ENCODE measurements around the gene CCDC87.

CCDC87 gene

GRCh38 chr11:66579017-66579606 is 13.8 kb downstream of the CCDC87 start:
- DNase-seq (ENCODE audit: low read depth): peak; percentile 58

DNA sequence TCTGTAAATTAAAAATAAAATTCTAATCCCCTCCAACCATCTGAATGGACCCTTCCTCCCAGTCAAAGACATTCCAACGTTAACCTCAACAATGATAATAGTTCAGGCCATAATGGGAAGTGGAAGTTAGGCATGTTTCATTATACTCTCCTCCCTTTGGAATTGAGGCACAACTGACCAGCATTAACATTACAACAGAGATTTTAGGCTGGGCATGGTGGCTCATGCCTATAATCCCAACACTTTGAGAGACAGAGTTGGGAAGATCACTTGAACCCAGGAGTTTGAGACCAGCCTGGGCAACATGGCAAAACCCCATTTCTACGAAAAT is 22.0 kb downstream of the CCDC87 start:
- DNase-seq (ENCODE audit: low read depth): no peak

GRCh38 chr11:66570079-66570849 is 22.6 kb downstream of the CCDC87 start:
- DNase-seq (ENCODE audit: low read depth): no peak

- no peak for DNase-seq (ENCODE audit: low read depth)
These were observed 23.8 kb downstream of the CCDC87 start for GRCh38 chr11:66569076-66569475.

DNA sequence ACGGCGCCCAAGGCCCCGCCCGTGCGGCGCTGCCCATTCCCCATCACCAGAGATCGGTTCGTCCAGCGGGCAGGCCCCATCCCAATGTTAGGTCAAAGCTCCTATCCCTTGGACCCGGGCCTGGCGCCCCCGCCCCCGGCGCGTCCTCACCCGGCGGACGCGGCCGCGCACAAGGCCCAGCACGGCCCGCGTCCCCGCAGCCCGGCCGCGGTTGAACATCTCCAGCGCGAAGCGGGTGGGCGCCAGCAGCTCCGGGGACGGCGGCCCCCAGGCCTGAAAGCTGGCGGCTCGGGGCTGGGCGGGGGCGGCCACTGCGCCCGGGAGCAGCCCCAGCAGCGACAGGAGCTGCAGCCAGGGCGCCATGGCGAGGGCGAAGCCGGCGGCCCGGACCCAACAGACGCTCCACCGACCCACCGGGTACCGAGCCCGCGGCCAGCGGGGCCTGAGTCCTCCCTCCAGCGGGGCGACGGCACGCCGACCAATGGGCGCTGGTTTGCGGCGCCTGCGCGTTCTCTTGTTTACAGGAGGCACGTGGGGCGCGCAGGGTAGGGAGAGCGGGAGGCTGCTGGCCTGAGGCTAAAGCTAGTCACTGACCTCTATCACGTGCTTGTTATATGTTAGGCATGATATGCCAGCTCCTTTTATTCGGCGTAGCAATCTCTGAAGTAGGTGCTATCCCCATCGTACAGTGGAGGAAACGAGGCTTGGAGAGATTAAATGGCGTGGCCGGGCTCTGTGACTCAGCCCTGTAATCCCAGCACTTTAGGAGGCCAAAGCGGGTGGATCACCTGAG is 24.5 kb downstream of the CCDC87 start, which contains the start of gene CTSF:
CTSF (minus strand) TSS at position 483 of the 793 bp plus-strand sequence; CDS start at position 363, 120 bp downstream.
- peak; percentile 54 for DNase-seq (ENCODE audit: low read depth)

DNA sequence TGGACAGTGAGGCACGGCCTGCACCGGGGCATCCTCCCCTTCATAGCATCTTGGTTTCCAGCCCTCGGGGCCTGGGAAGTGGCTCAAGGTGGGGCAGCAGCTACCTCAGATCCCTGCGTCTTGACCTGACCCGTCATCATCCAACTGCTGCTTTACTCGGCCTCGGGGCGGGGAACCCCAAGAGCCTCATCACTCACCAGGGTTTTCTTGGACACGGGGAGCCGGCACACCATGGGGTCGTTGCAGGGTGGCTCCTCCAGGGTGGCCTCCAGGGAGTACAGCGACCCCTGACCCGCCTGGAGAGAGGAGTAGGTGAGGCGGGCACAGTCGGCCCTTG is 25.1 kb downstream of the CCDC87 start:
- no peak for DNase-seq (ENCODE audit: low read depth)

- DNase-seq (ENCODE audit: low read depth): no peak
These were observed 26.6 kb downstream of the CCDC87 start for GRCh38 chr11:66566221-66566620.

GRCh38 chr11:66564984-66565383 is 27.9 kb downstream of the CCDC87 start:
- DNase-seq (ENCODE audit: low read depth): no peak

- no peak for DNase-seq (ENCODE audit: low read depth)
These were observed 28.3 kb downstream of the CCDC87 start for GRCh38 chr11:66564538-66564937.

GRCh38 chr11:66563832-66564231 is 29.0 kb downstream of the CCDC87 start:
- DNase-seq (ENCODE audit: low read depth): no peak

DNA sequence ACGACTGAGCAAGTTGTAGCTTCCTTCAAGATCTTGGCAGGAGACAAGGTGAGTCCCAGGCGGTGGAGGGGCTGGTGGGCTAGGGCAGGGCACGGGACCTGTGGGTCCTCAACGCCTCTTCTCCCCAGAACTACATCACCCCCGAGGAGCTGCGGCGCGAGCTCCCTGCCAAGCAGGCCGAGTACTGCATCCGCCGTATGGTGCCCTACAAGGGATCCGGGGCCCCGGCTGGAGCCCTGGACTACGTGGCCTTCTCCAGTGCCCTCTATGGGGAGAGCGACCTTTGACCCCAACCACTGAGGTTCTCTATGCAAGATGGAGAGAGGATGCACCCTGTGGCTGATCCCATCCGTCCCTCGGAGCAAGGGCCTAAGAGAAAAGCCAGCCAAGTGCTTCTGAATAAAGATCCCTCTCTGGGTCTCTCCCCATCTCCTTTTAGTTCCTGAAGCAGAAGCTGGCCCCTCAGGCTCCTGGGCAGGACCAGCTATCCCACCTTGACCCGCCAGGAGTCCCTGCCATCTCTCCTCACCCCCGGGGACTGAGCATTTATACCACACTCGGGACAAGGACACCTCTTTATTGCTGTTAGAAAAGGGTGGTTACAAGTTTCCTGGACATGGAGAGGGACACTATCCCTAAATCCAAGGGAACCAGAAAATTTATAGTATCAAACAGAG is 29.8 kb downstream of the CCDC87 start:
- no peak for DNase-seq (ENCODE audit: low read depth)

DNA sequence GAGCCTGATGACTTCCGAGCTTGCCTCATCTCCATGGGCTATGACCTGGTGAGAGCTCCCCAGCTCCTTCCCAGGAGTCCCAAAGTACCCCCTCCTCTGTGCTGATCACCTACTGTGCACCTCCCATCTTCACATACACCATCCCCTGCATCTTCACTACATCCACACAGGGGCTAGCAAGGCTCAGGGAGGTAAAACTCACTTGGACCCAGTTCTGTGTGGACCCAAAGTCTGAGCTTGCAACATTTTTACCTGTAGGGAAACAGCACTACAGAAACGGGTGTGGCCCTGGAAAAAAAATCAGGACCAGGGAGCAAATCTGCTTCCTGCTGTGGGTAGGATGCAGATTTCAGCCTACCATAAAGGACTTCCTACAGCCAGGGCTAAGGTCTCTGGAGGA is 30.6 kb downstream of the CCDC87 start:
- no peak for DNase-seq (ENCODE audit: low read depth)

- DNase-seq (ENCODE audit: low read depth): no peak
These were observed 31.0 kb downstream of the CCDC87 start for GRCh38 chr11:66561975-66562248.

GRCh38 chr11:66561178-66561974 is 31.5 kb downstream of the CCDC87 start:
- no peak for DNase-seq (ENCODE audit: low read depth)

- no peak for DNase-seq (ENCODE audit: low read depth)
These were observed 32.8 kb downstream of the CCDC87 start for GRCh38 chr11:66559866-66560676.

GRCh38 chr11:66559142-66559865 is 33.6 kb downstream of the CCDC87 start:
- no peak for DNase-seq (ENCODE audit: low read depth)

DNA sequence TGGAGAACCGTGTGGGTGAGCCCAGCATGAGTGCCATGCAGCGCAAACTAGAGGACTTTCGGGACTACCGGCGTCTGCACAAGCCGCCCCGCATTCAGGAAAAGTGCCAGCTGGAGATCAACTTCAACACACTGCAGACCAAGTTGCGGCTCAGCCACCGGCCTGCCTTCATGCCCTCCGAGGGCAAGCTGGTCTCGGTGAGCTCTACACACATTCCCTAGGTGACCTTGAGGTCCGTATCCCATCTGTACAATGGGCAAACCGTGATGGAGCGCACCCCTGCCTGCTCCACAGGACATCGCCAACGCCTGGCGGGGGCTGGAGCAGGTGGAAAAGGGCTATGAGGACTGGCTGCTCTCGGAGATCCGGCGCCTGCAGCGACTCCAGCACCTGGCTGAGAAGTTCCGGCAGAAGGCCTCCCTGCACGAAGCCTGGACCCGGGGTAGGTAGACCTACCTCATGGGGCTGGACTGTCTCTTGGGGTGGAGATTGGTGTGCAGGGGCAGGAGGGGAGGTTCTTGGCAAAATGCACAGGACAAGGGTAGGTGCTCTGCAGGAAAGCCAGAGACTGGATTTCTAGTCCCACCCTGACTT is 35.0 kb downstream of the CCDC87 start:
- no peak for DNase-seq (ENCODE audit: low read depth)

- DNase-seq (ENCODE audit: low read depth): no peak
These were observed 36.8 kb downstream of the CCDC87 start for GRCh38 chr11:66556086-66556485.

DNA sequence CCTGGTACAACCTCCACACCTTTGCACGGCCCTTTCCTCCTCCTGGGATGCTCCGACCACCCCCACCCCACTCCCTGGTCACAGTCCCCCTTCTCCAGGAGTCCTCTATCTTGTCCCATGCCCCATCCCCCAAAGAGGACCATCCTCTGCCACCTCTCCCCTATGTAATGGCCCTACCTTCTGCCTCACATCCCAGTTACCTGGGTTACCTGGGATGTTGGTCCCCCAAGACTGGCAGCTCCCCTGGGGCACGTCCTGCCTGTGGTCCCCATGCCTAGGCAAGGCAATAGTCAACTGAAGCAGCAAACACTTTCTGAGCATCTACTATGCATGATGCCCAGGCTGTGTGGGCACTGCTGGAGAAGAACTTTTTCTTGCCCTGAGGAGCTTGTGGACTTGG is 37.4 kb downstream of the CCDC87 start:
- DNase-seq (ENCODE audit: low read depth): no peak

DNA sequence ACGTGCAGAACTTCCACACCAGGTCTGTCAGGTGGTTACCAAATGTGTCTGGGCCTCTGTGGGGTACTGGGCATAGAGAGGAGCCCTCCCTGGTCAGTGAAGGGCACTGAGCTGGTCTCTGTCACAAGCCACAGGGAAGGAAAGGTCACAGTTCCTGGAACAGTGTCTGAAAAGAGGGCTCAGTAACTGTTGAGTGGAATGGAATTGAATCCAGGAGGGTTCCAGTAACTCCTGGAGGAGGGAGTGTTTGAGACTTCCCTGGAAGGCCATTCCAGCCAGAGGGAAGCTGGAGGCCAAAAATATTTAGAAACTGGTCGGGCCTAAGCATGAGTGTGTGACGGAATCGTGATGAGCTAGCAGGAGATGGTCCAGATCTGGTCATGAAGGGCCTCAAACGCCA is 38.3 kb downstream of the CCDC87 start:
- no peak for DNase-seq (ENCODE audit: low read depth)
